GM23338 (cell line): Measurements from ENCODE around the gene ZNF552. TPM values are rescaled to one million over a fixed set of nuclear protein-coding genes. Genes with fewer than 3 reads are reported as not detected.
"Not testable (repeated sequence)": the region's sequence is repeated elsewhere in the genome, so short reads cannot be mapped to it uniquely, and the experiment has no call there.

Experiments used
- ATAC-seq: fragments of 200-7000 bp; cut with Tn5 transposase; 3 replicates; pipeline ENCODE4 v1.9.1; 2020
- DNase-seq: peaks from one replicate; pipeline ENCODE4 v3.0.0-alpha.2; 2015; ENCODE audit warnings: low spot score
- H2AFZ ChIP-seq: fragments of 200-600 bp; sonication (generic); 2 replicates; pipeline ENCODE4 v1.8.0; 2016; ENCODE audit warnings: antibody characterized with exemption, mild to moderate bottlenecking, moderate library complexity
- H3F3A ChIP-seq: fragments of 200-600 bp; sonication (generic); replicated peaks from 2 replicates; pipeline ENCODE4 v1.8.0; 2017; ENCODE audit warnings: antibody characterized with exemption, mixed run types, low read depth
- H3K27ac ChIP-seq: fragments of 200-600 bp; sonication (generic); 2 replicates; pipeline ENCODE4 v1.6.1; 2016; ENCODE audit warnings: low read depth
- H3K27me3 ChIP-seq: fragments of 200-600 bp; sonication (generic); 2 replicates; pipeline ENCODE4 v1.8.0; 2016; ENCODE audit warnings: mild to moderate bottlenecking, mixed run types, moderate library complexity; ENCODE audit not compliant: insufficient read depth
- H3K36me3 ChIP-seq: fragments of 200-600 bp; sonication (generic); 2 replicates; pipeline ENCODE4 v1.8.0; 2016; ENCODE audit warnings: mild to moderate bottlenecking; ENCODE audit not compliant: insufficient read depth
- H3K4me1 ChIP-seq: fragments of 200-600 bp; sonication (generic); 2 replicates; pipeline ENCODE4 v1.8.0; 2016; ENCODE audit warnings: mild to moderate bottlenecking, moderate library complexity; ENCODE audit not compliant: insufficient read depth
- H3K4me2 ChIP-seq: fragments of 200-600 bp; sonication (generic); 2 replicates; pipeline ENCODE4 v1.7.1; 2017; ENCODE audit warnings: mixed run types
- H3K4me3 ChIP-seq: fragments of 200-600 bp; sonication (generic); 2 replicates; pipeline ENCODE4 v1.6.1; 2016; ENCODE audit warnings: mixed run types
- H3K79me2 ChIP-seq: fragments of 200-600 bp; sonication (generic); replicated peaks from 2 replicates; pipeline ENCODE4 v1.8.0; 2017; ENCODE audit warnings: mild to moderate bottlenecking; ENCODE audit not compliant: insufficient read depth
- H3K9me2 ChIP-seq: fragments of 200-600 bp; sonication (generic); 2 replicates; pipeline ENCODE4 v1.8.0; 2017; ENCODE audit not compliant: insufficient read depth
- H4K20me1 ChIP-seq: fragments of 200-600 bp; sonication (generic); replicated peaks from 2 replicates; pipeline ENCODE4 v1.8.0; 2017; ENCODE audit warnings: mild to moderate bottlenecking; ENCODE audit not compliant: insufficient read depth
- H3K27ac Mint-ChIP-seq: 2 replicates; pipeline ENCODE4 v1.8.0; 2020; ENCODE audit warnings: inconsistent platforms, mild to moderate bottlenecking, moderate library complexity, mixed read lengths
- H3K27me3 Mint-ChIP-seq: 3 replicates; pipeline ENCODE4 v1.8.0; 2022; ENCODE audit warnings: low read depth, mild to moderate bottlenecking, moderate library complexity, mixed read lengths, inconsistent platforms; ENCODE audit not compliant: insufficient read depth, poor library complexity
- H3K36me3 Mint-ChIP-seq: 3 replicates; pipeline ENCODE4 v1.8.0; 2021; ENCODE audit warnings: low read depth, mild to moderate bottlenecking, inconsistent platforms, moderate library complexity, mixed read lengths
- H3K4me1 Mint-ChIP-seq: 3 replicates; pipeline ENCODE4 v1.8.0; 2020; ENCODE audit warnings: mild to moderate bottlenecking, inconsistent platforms, mixed read lengths
- H3K4me3 Mint-ChIP-seq: 3 replicates; pipeline ENCODE4 v1.8.0; 2021; ENCODE audit warnings: moderate library complexity, mild to moderate bottlenecking, inconsistent platforms, mixed read lengths
- H3K9me3 Mint-ChIP-seq: 3 replicates; pipeline ENCODE4 v1.8.0; 2020; ENCODE audit warnings: moderate library complexity, mild to moderate bottlenecking, inconsistent platforms, mixed read lengths
- CTCF ChIP-seq, 2 experiments: fragments of 200-600 bp in 1 of 2; sonication (generic) in 1 of 2; conservative IDR thresholded peaks; 2 replicates each; pipeline versions ENCODE4 v1.5.1 to v1.6.1; 2016 to 2017; ENCODE audit warnings: antibody characterized with exemption in 2 of 2, low read depth in 2 of 2, mild to moderate bottlenecking in 2 of 2, moderate library complexity in 1 of 2
- JUNB ChIP-seq: IDR thresholded peaks from one replicate; pipeline ENCODE4 v1.6.1; 2016; ENCODE audit warnings: antibody characterized with exemption; ENCODE audit not compliant: unreplicated experiment
- REST ChIP-seq: IDR thresholded peaks from one replicate; pipeline ENCODE4 v1.6.1; 2018; ENCODE audit warnings: antibody characterized with exemption; ENCODE audit not compliant: unreplicated experiment
- ZNF114 ChIP-seq: fragments of 250-450 bp; sonication (Bioruptor Pico); IDR thresholded peaks from 2 replicates; pipeline ENCODE4 v1.5.0; 2020; ENCODE audit warnings: mild to moderate bottlenecking, moderate library complexity
- polyA plus RNA-seq: library from polyadenylated mRNA; unstranded; fragments of >200 nt; fragmentation: Nextera tagmentation; extraction: Ambion mirVana; gene quantifications from 2 replicates; pipeline ENCODE4 v1.2.1, GENCODE V29; 2016
- total RNA-seq: library from RNA; depleted of rRNA; stranded (reverse); fragments of >200 nt; shearing (Covaris generic); gene quantifications from 2 replicates; pipeline ENCODE4 v1.2.3, GENCODE V29; 2014

Gene ZNF552
- total and polyA plus RNA-seq, 2 experiments from 2014 or later, result 11.7 to 15.7 TPM

GRCh38 chr19:57815247-57816075, 748 bp upstream of the ZNF552 start (continued):
- TF ChIP-seq CTCF (conservative IDR thresholded peaks at IDR 0.05; ENCODE audit: low read depth in 2 of 2), result no peak
- no peak for TF ChIP-seq JUNB
- TF ChIP-seq REST, result no peak

DNA sequence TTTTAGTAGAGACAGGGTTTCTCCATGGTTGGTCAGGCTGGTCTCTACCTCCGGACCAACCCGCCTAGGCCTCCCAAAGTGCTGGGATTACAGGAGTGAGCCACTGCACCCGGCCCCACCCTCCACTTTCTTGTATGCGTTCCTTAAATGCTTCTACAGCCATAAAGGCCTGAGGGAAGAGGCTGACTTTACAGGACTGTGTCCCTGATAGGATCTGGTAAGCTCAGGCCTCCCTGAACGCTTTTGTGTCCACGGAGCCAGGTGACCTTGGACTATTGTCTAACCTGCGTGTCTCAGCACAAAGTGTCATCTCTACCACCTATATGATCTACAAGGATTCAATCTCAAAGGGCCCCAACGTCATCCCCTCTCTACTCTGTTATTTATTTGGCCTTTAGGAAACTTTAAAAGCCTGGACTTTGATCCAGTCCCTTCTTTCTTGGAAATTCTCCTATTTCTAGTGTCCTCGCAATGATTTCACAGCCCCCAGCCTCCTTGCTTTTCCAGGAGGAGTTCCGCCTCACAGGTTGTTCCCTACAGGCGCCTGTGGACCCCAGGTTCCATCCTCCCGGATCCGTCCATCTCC, 701 bp downstream of the ZNF552 start:
- peak overlapping the region; percentile 30; the same call in 1 of the 2 replicates for H3K27ac ChIP-seq
- 0 out of 2 replicates have a peak, but pooled peaks cover 5% of the 10 kb centered on the region for H3F3A ChIP-seq
- H2AFZ ChIP-seq, result peak overlapping the region; percentile 4; the same call in 1 of the 2 replicates
- H3K27me3 ChIP-seq, result no peaks in the 10 kb centered on the region
- 0 out of 2 replicates have a peak, but pooled peaks cover 9% of the 10 kb centered on the region for H3K4me1 ChIP-seq
- Mint-ChIP-seq H3K27me3 (peaks cover 10% of the 10 kb centered on the region), H3K9me3 (no peaks in the 10 kb centered on the region; the same call in 2 of the 3 replicates), H3K4me1 (peaks cover 31% of the 10 kb centered on the region), H3K36me3 (peaks cover 29% of the 10 kb centered on the region), H3K4me3 (peak overlapping the region; percentile 94), H3K27ac (peak overlapping the region; percentile 95)
- peak overlapping the region; percentile 97 for H3K4me2 ChIP-seq
- DNase-seq (peak; percentile 34), ATAC-seq (peak; percentile 10; the same call in 2 of the 3 replicates)
- H4K20me1 ChIP-seq, result peaks cover 15% of the 10 kb centered on the region
- no peaks in the 10 kb centered on the region for H3K9me2 ChIP-seq
- H3K36me3 ChIP-seq, result peaks cover 23% of the 10 kb centered on the region
- no peak for TF ChIP-seq ZNF114 (CRISPR knock-in tag)
- TF ChIP-seq REST, result no peak
- TF ChIP-seq JUNB, result no peak
- H3K4me3 ChIP-seq, result peak overlapping the region; percentile 84
- H3K79me2 ChIP-seq, result peaks cover 45% of the 10 kb centered on the region

GRCh38 chr19:57812975-57813820, 1.5 kb downstream of the ZNF552 start:
- Mint-ChIP-seq H3K36me3 (peaks cover 33% of the 10 kb centered on the region), H3K4me3 (peak overlapping the region; percentile 60), H3K4me1 (peaks cover 26% of the 10 kb centered on the region)
- H3F3A ChIP-seq, H3K27ac ChIP-seq, H3K4me1 ChIP-seq, H3K9me2 ChIP-seq, H3K27me3 Mint-ChIP-seq, H3K27ac Mint-ChIP-seq, DNase-seq, H3K27me3 ChIP-seq, H3K9me3 Mint-ChIP-seq, ATAC-seq, H2AFZ ChIP-seq: not testable (repeated sequence)
- Histone ChIP-seq H3K4me2 (peak overlapping the region; percentile 97), H3K79me2 (peaks cover 45% of the 10 kb centered on the region), H3K36me3 (peaks cover 23% of the 10 kb centered on the region), H4K20me1 (peaks cover 15% of the 10 kb centered on the region), H3K4me3 (peak overlapping the region; percentile 84)
